Measurements from ENCODE around the gene GOT1. TPM values are rescaled to one million over a fixed set of nuclear protein-coding genes. Genes with fewer than 3 reads are reported as not detected.

GOT1 gene
- total and polyA plus RNA-seq, 2 experiments from 2014 or later, result 36.8 to 37.7 TPM

- H3K4me2 ChIP-seq, result no peak overlapping the region
- TF ChIP-seq ZNF462 (CRISPR knock-in tag; IDR thresholded peaks at IDR 0.05) (no peak), EZH2 (IDR thresholded peaks at IDR 0.05; ENCODE audit: low read depth, unreplicated experiment) (no peak), ETS1 (IDR thresholded peaks at IDR 0.05) (no peak), ZNF331 (CRISPR knock-in tag; IDR thresholded peaks at IDR 0.05; ENCODE audit: low read depth) (no peak), CREB1 (CRISPR knock-in tag; IDR thresholded peaks at IDR 0.05; ENCODE audit: low read depth) (no peak), POLR2AphosphoS5 (IDR thresholded peaks at IDR 0.05; ENCODE audit: low read depth) (no peak), JUNB (IDR thresholded peaks at IDR 0.05; ENCODE audit: unreplicated experiment) (no peak), NANOG (IDR thresholded peaks at IDR 0.05; ENCODE audit: borderline replicate concordance) (no peak), REST (IDR thresholded peaks at IDR 0.05; ENCODE audit: unreplicated experiment) (no peak)
- ATAC-seq, result no peak
Observed at GRCh38 chr10:99365736-99366135, 64.7 kb downstream of the GOT1 start.

More at GRCh38 chr10:99365736-99366135, 64.7 kb downstream of the GOT1 start:
- H3K36me3 ChIP-seq (ENCODE audit: insufficient read depth), result no peaks in the 10 kb centered on the region
- H3F3A ChIP-seq (replicated peaks; ENCODE audit: low read depth), result no peaks in the 10 kb centered on the region
- Mint-ChIP-seq H3K36me3 (ENCODE audit: low read depth) (no peaks in the 10 kb centered on the region), H3K9me3 (no peaks in the 10 kb centered on the region), H3K4me1 (peaks cover 4% of the 10 kb centered on the region; the same call in 1 of the 3 replicates), H3K4me3 (no peak overlapping the region), H3K27me3 (ENCODE audit: insufficient read depth, low read depth, poor library complexity) (peaks cover 1% of the 10 kb centered on the region), H3K27ac (no peak overlapping the region)
- no peaks in the 10 kb centered on the region for H3K4me1 ChIP-seq (ENCODE audit: insufficient read depth)
- no peak overlapping the region for H2AFZ ChIP-seq
- no peaks in the 10 kb centered on the region for H3K79me2 ChIP-seq (replicated peaks; ENCODE audit: insufficient read depth)
- no peaks in the 10 kb centered on the region for H3K9me2 ChIP-seq (ENCODE audit: insufficient read depth)
- H3K27ac ChIP-seq (ENCODE audit: low read depth), result no peak overlapping the region
- no peak for DNase-seq (ENCODE audit: low spot score)
- H3K4me3 ChIP-seq, result no peak overlapping the region
- H3K27me3 ChIP-seq (ENCODE audit: insufficient read depth), result no peaks in the 10 kb centered on the region
- no peaks in the 10 kb centered on the region for H4K20me1 ChIP-seq (replicated peaks; ENCODE audit: insufficient read depth)
